ENCODE data around the gene SPHK1.

GRCh38 chr17:76382351-76382802, 2.0 kb upstream of the SPHK1 start:
- TF ChIP-seq POLR2AphosphoS5 (IDR thresholded peaks at IDR 0.05; ENCODE audit: low read depth, low read length) (no peak), REST (IDR thresholded peaks at IDR 0.05; ENCODE audit: insufficient read depth in 1 of 2, low read depth in 2 of 2, low read length in 2 of 2) (no peak), TAF1 (IDR thresholded peaks at IDR 0.05; ENCODE audit: borderline replicate concordance, insufficient read depth, low read length) (no peak), SIN3A (IDR thresholded peaks at IDR 0.05; ENCODE audit: borderline replicate concordance, insufficient read depth, low read length) (no peak), FOXP2 (optimal IDR thresholded peaks at IDR 0.05; ENCODE audit: borderline replicate concordance, extremely low read depth, extremely low read length, insufficient read depth) (no peak)

Measured in PFSK-1 (cell line).